GM21381 (cell line): Measurements from ENCODE around the gene RILP.

Experiments
- ATAC-seq: cut with Tn5 transposase; IDR thresholded peaks from one replicate; pipeline ENCODE4 v1.9.1; 2021; ENCODE audit warnings: mild to moderate bottlenecking, moderate library complexity; ENCODE audit not compliant: unreplicated experiment

Gene RILP

GRCh38 chr17:1648173-1648962, 1.3 kb downstream of the RILP start:
- ATAC-seq, result peak; percentile 62

- ATAC-seq, result no peak
Measured at GRCh38 chr17:1647802-1648171, 1.9 kb downstream of the RILP start.

GRCh38 chr17:1646199-1646875, 3.3 kb downstream of the RILP start:
- ATAC-seq, result no peak

GRCh38 chr17:1645207-1646171, 4.2 kb downstream of the RILP start, which contains the start of gene SCARF1:
SCARF1 (minus strand) TSS chr17:1645732; CDS start chr17:1645697, 35 bp downstream.
- ATAC-seq, result no peak

GRCh38 chr17:1644493-1645206, 5.0 kb downstream of the RILP start:
- no peak for ATAC-seq

- no peak for ATAC-seq
Measured at GRCh38 chr17:1643999-1644492, 5.6 kb downstream of the RILP start.

- ATAC-seq, result no peak
Measured at GRCh38 chr17:1643293-1643998, 6.2 kb downstream of the RILP start.

- ATAC-seq, result no peak
Measured at GRCh38 chr17:1641065-1641403, 8.6 kb downstream of the RILP start.

GRCh38 chr17:1640329-1641064, 9.2 kb downstream of the RILP start:
- ATAC-seq, result no peak

- no peak for ATAC-seq
Measured at GRCh38 chr17:1639549-1640180, 10.0 kb downstream of the RILP start.

- no peak for ATAC-seq
Measured at GRCh38 chr17:1638624-1639300, 10.9 kb downstream of the RILP start.

- ATAC-seq, result no peak
Measured at GRCh38 chr17:1638171-1638590, 11.5 kb downstream of the RILP start.

GRCh38 chr17:1636732-1637285, 12.9 kb downstream of the RILP start:
- ATAC-seq, result no peak

GRCh38 chr17:1635675-1636465, 13.8 kb downstream of the RILP start:
- ATAC-seq, result no peak

GRCh38 chr17:1634841-1635650, 14.6 kb downstream of the RILP start:
- no peak for ATAC-seq

GRCh38 chr17:1630662-1631061, 19.0 kb downstream of the RILP start:
- ATAC-seq, result no peak
